SK-N-SH (cell line): ENCODE data around the gene SLC22A23. TPM values are rescaled to one million over a fixed set of nuclear protein-coding genes. Genes with fewer than 3 reads are reported as not detected.
A peak's percentile ranks its signal among the peaks of the same experiment; 100 is the strongest.

ENCODE experiments used
- CTCF ChIA-PET: fragments of 300-600, 350-600 bp; formaldehyde crosslinking; extraction: SDS; loops from one replicate; lab custom pipeline; 2021; lab: Yijun Ruan, JAX
- POLR2A ChIA-PET: fragments of 350-600 bp; sonication (Branson Sonifier 250); formaldehyde crosslinking; extraction: SDS; loops from one replicate; lab custom pipeline; 2020; ENCODE audit warnings: antibody characterized with exemption, inconsistent platforms; lab: Yijun Ruan, JAX
- DNase-seq: peaks from one replicate; pipeline ENCODE4 v3.0.0; 2012
- H2AFZ ChIP-seq: fragments of 200-600 bp; sonication (generic); 2 replicates; pipeline ENCODE4 v1.8.1; 2016; ENCODE audit warnings: antibody characterized with exemption, mild to moderate bottlenecking, low read depth
- H3F3A ChIP-seq: fragments of 200-600 bp; sonication (generic); replicated peaks from 2 replicates; pipeline ENCODE3; 2016; ENCODE audit warnings: antibody characterized with exemption, mild to moderate bottlenecking; ENCODE audit not compliant: insufficient read depth
- H3K27ac ChIP-seq, 2 experiments: fragments of 200-500 bp in 1 of 2; fragments of 200-600 bp in 1 of 2; sonication (Bioruptor generic) in 1 of 2; sonication (generic), shearing (Covaris generic) in 1 of 2; 2 replicates each; pipeline versions ENCODE4 v1.5.1 to v1.6.1; 2014 to 2016; ENCODE audit warnings: low read depth in 2 of 2, inconsistent platforms in 1 of 2, low read length in 1 of 2, mild to moderate bottlenecking in 1 of 2, mixed read lengths in 1 of 2
- H3K27me3 ChIP-seq: fragments of 200-600 bp; sonication (generic), shearing (Covaris generic); 2 replicates; pipeline ENCODE4 v1.6.1; 2016; ENCODE audit warnings: mixed run types; ENCODE audit not compliant: insufficient read depth
- H3K36me3 ChIP-seq, 2 experiments: fragments of 200-500 bp in 1 of 2; fragments of 200-600 bp in 1 of 2; sonication (Bioruptor generic) in 1 of 2; sonication (generic) in 1 of 2; replicated peaks in 1 of 2; 2 replicates each; pipeline versions ENCODE3 to v1.5.1; 2014 to 2016; ENCODE audit warnings: low read length in 1 of 2, mild to moderate bottlenecking in 1 of 2; ENCODE audit not compliant: insufficient read depth in 2 of 2, control insufficient read depth in 1 of 2
- H3K4me1 ChIP-seq, 2 experiments: fragments of 200-500 bp in 1 of 2; fragments of 200-600 bp in 1 of 2; sonication (Bioruptor generic) in 1 of 2; sonication (generic), shearing (Covaris generic) in 1 of 2; 2 replicates each; pipeline versions ENCODE4 v1.5.1 to v1.6.1; 2014 to 2016; ENCODE audit warnings: low read depth in 1 of 2, low read length in 1 of 2, mixed run types in 1 of 2; ENCODE audit not compliant: insufficient read depth in 2 of 2, control insufficient read depth in 1 of 2
- H3K4me2 ChIP-seq: fragments of 200-600 bp; sonication (generic), shearing (Covaris generic); 2 replicates; pipeline ENCODE4 v1.6.1; 2017; ENCODE audit warnings: mixed run types
- H3K4me3 ChIP-seq, 2 experiments: fragments of 200-500 bp in 1 of 2; fragments of 200-600 bp in 1 of 2; sonication (Bioruptor generic) in 1 of 2; sonication (generic), shearing (Covaris generic) in 1 of 2; 2 replicates each; pipeline versions ENCODE4 v1.5.1 to v1.8.1; 2014 to 2016; ENCODE audit warnings: low read depth in 2 of 2, inconsistent platforms in 1 of 2, low read length in 1 of 2, mild to moderate bottlenecking in 1 of 2, mixed read lengths in 1 of 2, moderate library complexity in 1 of 2
- H3K79me2 ChIP-seq: fragments of 200-600 bp; sonication (generic); 2 replicates; pipeline ENCODE4 v1.8.1; 2017; ENCODE audit warnings: mild to moderate bottlenecking; ENCODE audit not compliant: insufficient read depth
- H3K9ac ChIP-seq: fragments of 200-600 bp; sonication (generic); 2 replicates; pipeline ENCODE4 v1.6.1; 2017; ENCODE audit warnings: mixed run types
- H3K9me2 ChIP-seq: fragments of 200-600 bp; sonication (generic); 2 replicates; pipeline ENCODE4 v1.6.1; 2017; ENCODE audit warnings: mixed run types
- H3K9me3 ChIP-seq: fragments of 200-600 bp; sonication (generic); 2 replicates; pipeline ENCODE4 v1.6.1; 2017; ENCODE audit warnings: mixed run types, mild to moderate bottlenecking, moderate library complexity
- H4K20me1 ChIP-seq: fragments of 200-600 bp; sonication (generic); 2 replicates; pipeline ENCODE4 v1.6.1; 2017; ENCODE audit warnings: mild to moderate bottlenecking, mixed run types; ENCODE audit not compliant: insufficient read depth
- CTCF ChIP-seq: fragments of 200-600 bp; sonication (generic); IDR thresholded peaks from 2 replicates; pipeline ENCODE4 v1.6.1; 2017; ENCODE audit warnings: antibody characterized with exemption, mild to moderate bottlenecking, moderate library complexity
- ELF1 ChIP-seq: IDR thresholded peaks from 2 replicates; pipeline ENCODE4 v1.4.0; 2012
- FOXM1 ChIP-seq: IDR thresholded peaks from 2 replicates; pipeline ENCODE4 v1.4.0; 2012; ENCODE audit warnings: low read depth, mild to moderate bottlenecking
- GABPA ChIP-seq: IDR thresholded peaks from 2 replicates; pipeline ENCODE4 v1.4.0; 2012; ENCODE audit warnings: low read depth, mild to moderate bottlenecking
- GATA2 ChIP-seq: sonication (generic); formaldehyde crosslinking; IDR thresholded peaks from 2 replicates; pipeline ENCODE4 v1.5.0; 2020; ENCODE audit warnings: mild to moderate bottlenecking, missing genetic modification reagents
- JUND ChIP-seq: IDR thresholded peaks from 2 replicates; pipeline ENCODE4 v1.4.0; 2012
- MAX ChIP-seq: IDR thresholded peaks from 2 replicates; pipeline ENCODE4 v1.4.0; 2012; ENCODE audit warnings: low read depth
- MXI1 ChIP-seq: IDR thresholded peaks from 2 replicates; pipeline ENCODE4 v1.6.1; 2012; ENCODE audit warnings: mild to moderate bottlenecking, low read depth, low read length, improper control_type of control experiment
- NFIC ChIP-seq: IDR thresholded peaks from 2 replicates; pipeline ENCODE4 v1.4.0; 2012; ENCODE audit warnings: borderline replicate concordance
- POLR2AphosphoS5 ChIP-seq: IDR thresholded peaks from 2 replicates; pipeline ENCODE4 v1.6.1; 2012; ENCODE audit warnings: low read depth, low read length
- RCOR1 ChIP-seq: fragments of 150-350 bp; IDR thresholded peaks from 2 replicates; pipeline ENCODE4 v1.6.1; 2017; ENCODE audit warnings: antibody characterized with exemption, low read length
- REST ChIP-seq: IDR thresholded peaks from 2 replicates; pipeline ENCODE4 v1.6.1; 2012; ENCODE audit warnings: mild to moderate bottlenecking, low read depth, low read length, moderate library complexity
- RFX5 ChIP-seq: IDR thresholded peaks from 2 replicates; pipeline ENCODE4 v1.6.1; 2012; ENCODE audit warnings: mild to moderate bottlenecking, improper control_type of control experiment, low read length
- SIN3A ChIP-seq: IDR thresholded peaks from 2 replicates; pipeline ENCODE4 v1.6.1; 2012; ENCODE audit warnings: low read depth, mild to moderate bottlenecking, low read length, moderate library complexity, borderline replicate concordance
- SMC3 ChIP-seq: IDR thresholded peaks from 2 replicates; pipeline ENCODE4 v1.6.1; 2012; ENCODE audit warnings: low read depth, low read length, improper control_type of control experiment
- TCF12 ChIP-seq: IDR thresholded peaks from 2 replicates; pipeline ENCODE4 v1.4.0; 2012
- TEAD4 ChIP-seq: IDR thresholded peaks from 2 replicates; pipeline ENCODE4 v1.4.0; 2012; ENCODE audit warnings: mild to moderate bottlenecking, borderline replicate concordance; ENCODE audit not compliant: insufficient read depth
- USF2 ChIP-seq: fragments of 150-350 bp; IDR thresholded peaks from 2 replicates; pipeline ENCODE4 v1.6.1; 2017; ENCODE audit warnings: antibody characterized with exemption, low read length, low read depth, borderline replicate concordance
- YY1 ChIP-seq: IDR thresholded peaks from 2 replicates; pipeline ENCODE4 v1.4.0; 2012; ENCODE audit warnings: low read depth, mild to moderate bottlenecking
- WGBS: methylation state at CpG from one replicate; pipeline ENCODE4 v1.1.6; 2017; ENCODE audit warnings: low lambda C conversion rate; 5-methylcytosine and 5-hydroxymethylcytosine counted together
- polyA plus RNA-seq, 3 experiments: library from polyadenylated mRNA; depleted of rRNA; stranded (reverse); fragments of >200 nt; gene quantifications; 2 replicates each; pipeline ENCODE4 v1.2.3, GENCODE V29; 2012

SLC22A23 gene
- polyA plus RNA-seq, 1 of the 3 experiments (the other 2 are of a cell fraction), result not detected

GRCh38 chr6:3252369-3252768 lies 204.5 kb downstream of the SLC22A23 start:
- H3K9ac ChIP-seq, result no peak overlapping the region
- H3K4me2 ChIP-seq, result no peak overlapping the region
- no peaks in the 10 kb centered on the region; the same call in 1 of the 2 replicates for H3K27me3 ChIP-seq
- H3K9me2 ChIP-seq, result no peaks in the 10 kb centered on the region
- no peaks in the 10 kb centered on the region for H3K9me3 ChIP-seq
- H3K79me2 ChIP-seq, result no peaks in the 10 kb centered on the region
- no peaks in the 10 kb centered on the region for H4K20me1 ChIP-seq
- peaks cover 14 to 16% of the 10 kb centered on the region in 2 experiments for H3K4me1 ChIP-seq
- H2AFZ ChIP-seq, result no peak overlapping the region
- peaks cover 7% of the 10 kb centered on the region for H3F3A ChIP-seq
- H3K36me3 ChIP-seq, result no peaks in the 10 kb centered on the region
- ChIA-PET CTCF (interaction anchor here (0.7 to 5.8 kb wide), 21 partner anchors 8 to 1538 kb away, joined by 3 to 63 read pairs (median 6); partner anchors contain the start of genes BPHL, PSMG4, RIPK1 and TUBB2A), POLR2A (interaction anchor here (0.9 to 6.5 kb wide), 3 partner anchors 22 to 90 kb away, joined by 3 to 88 read pairs (median 16); no protein-coding TSS in a partner anchor)
- H3K4me3 ChIP-seq, result no peak overlapping the region
- no peak for DNase-seq
- TF ChIP-seq JUND (no peak), TEAD4 (no peak)
- H3K27ac ChIP-seq, result no peak overlapping the region
- WGBS, result 96% methylated on average over 9 of the region's 10 CpGs

- Histone ChIP-seq H3K4me3 (peak overlapping the region in 1 of 2 experiments; percentile 51; a peak in 1 of 4 replicates), H3K27me3 (no peaks in the 10 kb centered on the region; the same call in 1 of the 2 replicates), H3K9me2 (no peaks in the 10 kb centered on the region), H2AFZ (peak overlapping the region; percentile 83), H3F3A (peaks cover 13% of the 10 kb centered on the region), H4K20me1 (no peaks in the 10 kb centered on the region), H3K79me2 (no peaks in the 10 kb centered on the region), H3K36me3 (no peaks in the 10 kb centered on the region), H3K9ac (no peak overlapping the region), H3K9me3 (no peaks in the 10 kb centered on the region), H3K4me1 (peaks cover 15 to 18% of the 10 kb centered on the region in 2 experiments), H3K4me2 (peak overlapping the region; percentile 20; the same call in 1 of the 2 replicates), H3K27ac (no peak overlapping the region)
- CTCF ChIA-PET, result interaction anchor here (0.6 to 5.8 kb wide), 39 partner anchors 9 to 1539 kb away, joined by 3 to 63 read pairs (median 4); partner anchors contain the start of genes BPHL, NQO2, PSMG4 and RIPK1
- peak; percentile 91 for DNase-seq
- POLR2A ChIA-PET, result interaction anchor here (0.6 to 6.5 kb wide), 7 partner anchors 8 to 308 kb away, joined by 3 to 88 read pairs (median 4); partner anchors contain the start of gene NQO2
- 31% methylated on average over 20 of the region's 20 CpGs for WGBS
- TF ChIP-seq RFX5 (0 out of 2 replicates have a peak, but pooled peaks have one; percentile 24), SMC3 (peak; percentile 93), ELF1 (no peak), YY1 (no peak), CTCF (peak; percentile 97), GATA2 (CRISPR knock-in tag) (peak; percentile 86), FOXM1 (no peak), GABPA (no peak), RCOR1 (peak; percentile 51; the same call in 1 of the 2 replicates), MXI1 (peak; percentile 43; the same call in 1 of the 2 replicates), TCF12 (no peak; the same call in 1 of the 2 replicates), TEAD4 (no peak), JUND (no peak), SIN3A (peak; percentile 58; the same call in 1 of the 2 replicates), REST (no peak), USF2 (no peak), MAX (0 out of 2 replicates have a peak, but pooled peaks have one; percentile 39), NFIC (no peak), POLR2AphosphoS5 (no peak)
These were observed 205.2 kb downstream of the SLC22A23 start for GRCh38 chr6:3251462-3252314.
